NCI-H345 (cell line): ENCODE results near the gene CFAP68.
A peak's percentile ranks its signal among the peaks of the same experiment; 100 is the strongest.
"Not testable (repeated sequence)": the region's sequence is repeated elsewhere in the genome, so short reads cannot be mapped to it uniquely, and the experiment has no call there.

ENCODE experiments used
- DNase-seq: peaks from one replicate; lab custom pipeline; 2025; lab: John Stamatoyannopoulos, UW

CFAP68 gene

DNA sequence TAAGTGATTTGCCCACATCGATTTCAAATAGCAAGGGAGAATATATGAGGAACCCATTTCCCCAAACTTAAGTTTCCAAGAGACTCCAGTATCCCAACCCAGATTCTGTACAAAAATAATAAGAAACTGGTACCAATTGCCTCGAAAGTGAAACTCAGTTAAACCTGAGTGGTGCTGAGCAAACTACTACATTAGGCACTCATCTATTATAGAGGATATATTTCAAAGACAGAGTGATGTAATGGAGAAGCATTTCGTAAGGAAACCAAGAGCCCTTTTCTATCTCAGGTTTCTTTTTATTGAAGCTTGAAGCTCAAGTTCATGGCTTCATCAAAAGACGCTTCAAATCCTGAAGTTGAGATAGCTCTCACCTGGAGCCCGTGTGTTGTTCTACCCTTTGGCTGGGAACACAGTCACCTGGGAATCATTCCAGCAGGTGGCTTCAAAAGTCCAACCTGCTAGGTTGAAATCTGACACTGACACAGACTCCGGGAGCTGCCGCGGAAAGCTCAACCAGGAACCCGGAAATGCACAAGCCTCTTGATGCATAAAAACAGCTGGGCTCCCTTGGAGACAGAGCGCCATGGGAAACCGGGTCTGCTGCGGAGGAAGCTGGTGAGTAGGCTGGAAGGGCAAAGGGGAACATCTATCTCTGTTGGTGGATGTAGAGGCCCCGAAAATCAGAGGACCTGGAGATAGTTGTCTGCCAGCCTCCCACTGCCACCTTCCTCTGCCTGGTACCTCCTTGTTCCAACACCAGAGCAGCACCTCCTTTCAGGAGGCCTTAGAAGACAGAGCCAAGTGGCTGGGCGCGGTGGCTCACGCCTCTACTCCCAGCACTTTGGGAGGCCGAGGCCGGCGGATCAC, 39.3 kb downstream of the CFAP68 start, which contains the start of gene C11orf52:
Gene C11orf52, plus strand, starts transcription at position 524 of the 867 bp plus-strand sequence. Its CDS starts 60 bp downstream, at position 584.
- DNase-seq: peak; percentile 97

GRCh38 chr11:111920908-111921307, 41.6 kb downstream of the CFAP68 start:
- no peak for DNase-seq

GRCh38 chr11:111921541-111922230, 42.3 kb downstream of the CFAP68 start:
- no peak for DNase-seq

DNA sequence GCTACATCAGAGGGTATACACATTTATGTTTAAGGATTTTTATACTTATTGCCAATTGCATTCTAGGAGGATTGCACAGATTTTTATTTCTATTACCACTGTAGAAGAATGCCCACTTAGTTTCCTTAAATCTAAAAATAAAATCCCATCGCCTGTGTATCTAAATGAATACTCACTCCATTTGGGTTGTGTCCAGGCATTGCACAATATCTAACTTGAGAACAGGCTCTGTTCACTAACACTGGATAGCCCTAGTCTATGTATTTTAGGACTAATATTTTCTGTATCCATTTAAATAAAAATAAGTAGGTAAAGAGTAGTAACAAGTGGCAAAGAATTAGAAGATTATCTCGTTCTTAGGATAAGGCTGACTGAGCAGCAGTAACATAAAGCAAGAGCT, 43.5 kb downstream of the CFAP68 start:
- DNase-seq: no peak

DNA sequence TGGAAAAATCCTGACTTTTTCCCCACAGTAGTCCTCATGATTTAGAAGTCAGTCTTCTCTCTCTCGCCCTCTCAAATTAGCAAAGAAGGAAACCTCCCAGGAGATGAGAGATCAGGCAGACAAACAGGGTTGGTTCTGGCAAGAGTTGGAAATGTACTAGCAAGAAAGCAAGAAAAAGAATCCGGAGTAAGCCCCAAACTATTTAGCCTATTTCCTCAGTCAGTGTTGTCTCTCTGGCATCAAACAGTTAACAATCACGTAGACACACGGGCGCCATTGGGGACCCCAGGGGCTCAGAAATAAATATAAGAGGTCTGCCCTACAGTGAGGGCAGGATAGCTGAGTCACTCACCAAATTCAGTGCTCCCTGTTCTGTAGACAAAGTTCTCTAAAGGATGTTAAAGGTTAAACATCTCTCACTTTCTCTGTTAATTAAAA, 44.0 kb downstream of the CFAP68 start:
- no peak for DNase-seq

DNA sequence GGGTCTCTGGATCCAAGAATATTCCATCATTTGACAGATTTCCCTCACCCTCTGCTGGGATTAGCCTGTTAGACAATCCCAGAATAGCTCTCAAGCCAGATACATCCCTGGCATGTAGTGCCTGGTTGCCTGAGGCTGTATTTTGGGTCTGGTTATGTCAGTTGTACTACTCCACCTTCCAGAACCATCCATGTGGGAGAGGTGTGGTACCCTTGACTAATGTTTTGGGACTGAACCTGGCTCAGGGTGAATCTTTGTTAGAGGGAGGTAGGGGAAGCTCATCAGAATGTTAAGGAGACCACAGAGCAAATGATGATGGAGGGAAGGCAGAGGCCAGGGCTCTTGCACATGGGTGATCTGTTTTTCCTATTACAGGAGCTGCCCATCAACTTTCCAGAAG, 44.6 kb downstream of the CFAP68 start:
- DNase-seq: no peak

- no peak for DNase-seq
Measured at GRCh38 chr11:111925953-111926352, 46.6 kb downstream of the CFAP68 start.

GRCh38 chr11:111926505-111927391, 47.4 kb downstream of the CFAP68 start:
- peak; percentile 99 for DNase-seq

- no peak for DNase-seq
Measured at GRCh38 chr11:111930472-111930871, 51.1 kb downstream of the CFAP68 start.

DNA sequence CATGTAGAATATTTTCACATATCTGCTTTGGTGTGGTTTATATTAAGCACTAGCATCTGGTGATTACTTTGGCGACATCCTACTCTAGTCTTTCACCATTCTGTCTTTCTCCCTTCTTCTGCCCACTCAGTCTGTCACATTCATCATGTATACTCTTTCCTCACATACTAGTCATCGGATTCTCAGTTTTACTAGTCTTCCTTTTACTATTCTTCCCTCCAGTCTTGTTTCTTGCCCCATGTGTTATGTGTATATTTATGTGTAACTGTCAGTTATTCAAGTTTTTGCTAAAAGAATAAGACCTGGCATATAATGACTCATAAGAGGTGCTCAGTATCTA, 53.2 kb downstream of the CFAP68 start:
- DNase-seq: no peak

GRCh38 chr11:111933176-111933575, 53.8 kb downstream of the CFAP68 start:
- DNase-seq: not testable (repeated sequence)

DNA sequence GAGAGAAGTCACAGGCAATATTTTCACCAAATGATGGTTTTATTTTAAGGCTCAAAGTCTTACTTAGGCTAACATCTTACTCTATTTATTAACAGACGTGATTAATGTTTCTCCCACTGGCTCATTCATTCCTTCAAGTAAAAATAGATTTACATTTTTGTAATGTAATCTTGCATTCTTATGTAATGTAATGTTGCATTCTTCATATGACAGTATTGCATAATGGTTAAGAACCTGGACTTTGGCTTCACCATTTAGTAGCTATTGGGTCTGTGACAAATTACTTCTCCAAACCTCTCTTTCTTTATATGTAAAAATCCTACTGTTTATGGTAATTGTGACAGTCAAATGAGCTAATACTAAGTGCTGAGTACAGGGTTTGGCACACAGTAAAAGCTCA, 54.5 kb downstream of the CFAP68 start:
- DNase-seq: no peak

- DNase-seq: no peak
Measured at GRCh38 chr11:111934306-111934705, 55.0 kb downstream of the CFAP68 start.
